HepG2 (cell line): Measurements from ENCODE around the gene LIMS2. TPM values are rescaled to one million over a fixed set of nuclear protein-coding genes. Genes with fewer than 3 reads are reported as not detected.

Experiments used
- AGO1 ChIP-seq: fragments of 200-400 bp; formaldehyde crosslinking; IDR thresholded peaks from 2 replicates; pipeline ENCODE4 v1.6.1; 2017; ENCODE audit warnings: mild to moderate bottlenecking, low read depth, low read length, moderate library complexity; ENCODE audit not compliant: poor library complexity, severe bottlenecking
- ARHGAP35 ChIP-seq: sonication (generic); formaldehyde crosslinking; IDR thresholded peaks from 2 replicates; pipeline ENCODE4 v1.9.0; 2022; ENCODE audit warnings: mild to moderate bottlenecking, inconsistent platforms, moderate library complexity, missing genetic modification reagents, borderline replicate concordance
- ARID5B ChIP-seq: IDR thresholded peaks from 2 replicates; pipeline ENCODE4 v1.4.0; 2020; ENCODE audit warnings: mild to moderate bottlenecking, missing genetic modification reagents
- E2F2 ChIP-seq: sonication (generic); formaldehyde crosslinking; IDR thresholded peaks from 2 replicates; pipeline ENCODE4 v1.4.0; 2020; ENCODE audit warnings: missing genetic modification reagents, borderline replicate concordance
- HHEX ChIP-seq: IDR thresholded peaks from 2 replicates; pipeline ENCODE4 v1.6.1; 2016; ENCODE audit warnings: control low read depth
- MEIS1 ChIP-seq: sonication (generic); formaldehyde crosslinking; IDR thresholded peaks from 2 replicates; pipeline ENCODE4 v1.9.0; 2021; ENCODE audit warnings: mild to moderate bottlenecking, missing genetic modification reagents, moderate library complexity, borderline replicate concordance
- REPIN1 ChIP-seq: sonication (generic); formaldehyde crosslinking; IDR thresholded peaks from 2 replicates; pipeline ENCODE4 v1.8.0; 2022; ENCODE audit warnings: missing genetic modification reagents, low read depth, mild to moderate bottlenecking, borderline replicate concordance
- TARDBP ChIP-seq: sonication (generic); formaldehyde crosslinking; IDR thresholded peaks from 2 replicates; pipeline ENCODE4 v1.8.0; 2022; ENCODE audit warnings: mild to moderate bottlenecking, missing genetic modification reagents
- TGIF2 ChIP-seq: IDR thresholded peaks from 2 replicates; pipeline ENCODE4 v1.6.1; 2016; ENCODE audit warnings: control low read depth, missing compliant biosample characterization
- U2AF2 ChIP-seq: fragments of 200-400 bp; formaldehyde crosslinking; IDR thresholded peaks from 2 replicates; pipeline ENCODE4 v1.6.1; 2017; ENCODE audit warnings: low read depth, mild to moderate bottlenecking, low read length
- ZBTB40 ChIP-seq, 2 experiments: fragments of 450-650 bp in 1 of 2; sonication (generic) in 1 of 2; formaldehyde crosslinking in 1 of 2; IDR thresholded peaks; 2 replicates each; pipeline versions ENCODE4 v1.6.1 to v1.8.0; 2016 to 2022; ENCODE audit warnings: antibody characterized with exemption in 1 of 2, mild to moderate bottlenecking in 1 of 2, missing genetic modification reagents in 1 of 2
- ZFP36L1 ChIP-seq: sonication (generic); formaldehyde crosslinking; IDR thresholded peaks from 2 replicates; pipeline ENCODE4 v1.8.0; 2022; ENCODE audit warnings: mild to moderate bottlenecking, missing genetic modification reagents, moderate library complexity
- polyA plus RNA-seq, 8 experiments: library from polyadenylated mRNA; depleted of rRNA in 3 of 8; stranded (reverse) in 7 of 8; unstranded in 1 of 8; fragments of >200 nt; fragmentation: Illumina TruSeq in 4 of 8; extraction: Trizol in 4 of 8; gene quantifications; 2 replicates each; pipeline versions ENCODE4 v1.2.1 to v1.2.3, GENCODE V29; 2011 to 2016; ENCODE audit warnings: low read depth in 4 of 8, missing spikeins in 1 of 8, mixed read lengths in 1 of 8; ENCODE audit not compliant: insufficient read depth in 1 of 8
- total RNA-seq, 5 experiments: library from RNA; depleted of rRNA; stranded (reverse); fragments of >200 nt; fragmentation: Illumina TruSeq; extraction: Trizol; gene quantifications; 2 replicates each; pipeline ENCODE4 v1.2.3, GENCODE V29; 2016; ENCODE audit warnings: low read depth in 1 of 5

LIMS2 gene
- total and polyA plus RNA-seq, 2 of the 13 experiments (the other 11 are each of a cell fraction or from before 2014, with no cell fraction given) = 1.0 to 1.9 TPM

GRCh38 chr2:127701193-127701650, 25.9 kb upstream of the LIMS2 start, which contains the start of gene SFT2D3 (continued):
- TF ChIP-seq ARHGAP35 (CRISPR knock-in tag) (peak; percentile 57; the same call in 1 of the 2 replicates), E2F2 (CRISPR knock-in tag) (peak; percentile 79; the same call in 1 of the 2 replicates), HHEX (CRISPR knock-in tag) (no peak; the same call in 1 of the 2 replicates), ARID5B (peak; percentile 74), REPIN1 (CRISPR knock-in tag) (peak; percentile 44; the same call in 1 of the 2 replicates), MEIS1 (CRISPR knock-in tag) (0 out of 2 replicates have a peak, but pooled peaks have one; percentile 40), TARDBP (CRISPR knock-in tag) (no peak; the same call in 1 of the 2 replicates), AGO1 (peak; percentile 44), ZBTB40 (IDR thresholded peaks at IDR 0.05) (no peak), ZBTB40 (CRISPR knock-in tag; IDR thresholded peaks at IDR 0.05) (peak; percentile 10; the same call in 1 of the 2 replicates), U2AF2 (no peak), TGIF2 (peak; percentile 62; the same call in 1 of the 2 replicates), ZFP36L1 (CRISPR knock-in tag) (peak; percentile 9; the same call in 1 of the 2 replicates)
